ENCODE data around the gene WLS.

WLS gene

DNA sequence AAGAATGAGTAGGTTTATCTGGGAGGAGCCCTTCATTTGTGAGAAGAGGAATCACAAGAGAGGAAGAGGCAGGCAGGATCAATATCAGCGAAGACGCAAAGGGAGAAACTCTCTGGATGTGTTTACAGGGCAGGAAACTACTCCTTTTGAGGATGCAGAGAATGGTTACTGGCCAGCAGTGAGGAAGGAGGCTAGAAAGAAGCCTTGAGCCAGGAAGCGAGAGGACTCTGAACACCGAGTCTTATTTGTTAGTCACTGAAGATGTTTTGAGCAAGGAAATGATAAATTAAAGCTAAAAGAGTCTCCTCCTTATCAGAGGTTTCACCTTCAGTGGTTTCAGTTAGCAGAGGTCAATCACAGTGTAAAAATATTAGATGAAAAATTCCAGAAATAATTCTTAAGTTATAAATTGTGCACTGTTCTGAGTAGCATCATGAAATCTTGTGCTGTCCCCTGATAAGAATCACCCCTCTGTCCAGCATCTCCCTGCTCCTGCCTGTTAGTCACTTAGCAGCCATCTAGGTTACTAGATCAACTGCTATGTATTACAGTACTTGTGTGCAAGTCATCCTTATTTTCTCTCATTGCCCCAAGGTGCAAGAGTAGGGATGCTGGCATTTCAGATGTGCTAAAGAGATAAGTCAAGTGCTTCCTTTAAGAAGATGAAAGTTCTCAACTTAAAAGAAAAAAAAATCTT lies 43.5 kb downstream of the WLS start:
- H3K9ac ChIP-seq, result no peak overlapping the region
- TF ChIP-seq, protein P1, sequence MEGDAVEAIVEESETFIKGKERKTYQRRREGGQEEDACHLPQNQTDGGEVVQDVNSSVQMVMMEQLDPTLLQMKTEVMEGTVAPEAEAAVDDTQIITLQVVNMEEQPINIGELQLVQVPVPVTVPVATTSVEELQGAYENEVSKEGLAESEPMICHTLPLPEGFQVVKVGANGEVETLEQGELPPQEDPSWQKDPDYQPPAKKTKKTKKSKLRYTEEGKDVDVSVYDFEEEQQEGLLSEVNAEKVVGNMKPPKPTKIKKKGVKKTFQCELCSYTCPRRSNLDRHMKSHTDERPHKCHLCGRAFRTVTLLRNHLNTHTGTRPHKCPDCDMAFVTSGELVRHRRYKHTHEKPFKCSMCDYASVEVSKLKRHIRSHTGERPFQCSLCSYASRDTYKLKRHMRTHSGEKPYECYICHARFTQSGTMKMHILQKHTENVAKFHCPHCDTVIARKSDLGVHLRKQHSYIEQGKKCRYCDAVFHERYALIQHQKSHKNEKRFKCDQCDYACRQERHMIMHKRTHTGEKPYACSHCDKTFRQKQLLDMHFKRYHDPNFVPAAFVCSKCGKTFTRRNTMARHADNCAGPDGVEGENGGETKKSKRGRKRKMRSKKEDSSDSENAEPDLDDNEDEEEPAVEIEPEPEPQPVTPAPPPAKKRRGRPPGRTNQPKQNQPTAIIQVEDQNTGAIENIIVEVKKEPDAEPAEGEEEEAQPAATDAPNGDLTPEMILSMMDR (IDR thresholded peaks at IDR 0.05), result no peak
- no peak overlapping the region for H3K4me3 ChIP-seq (ENCODE audit: low read depth, low read length)
- H3K36me3 ChIP-seq (ENCODE audit: control insufficient read depth, insufficient read depth, low read length), result no peaks in the 10 kb centered on the region
- no peaks in the 10 kb centered on the region for H3K79me2 ChIP-seq
- H3K4me2 ChIP-seq (ENCODE audit: low read length), result no peak overlapping the region
- H3K27ac ChIP-seq, result no peak overlapping the region
- no peaks in the 10 kb centered on the region for H3K4me1 ChIP-seq
- H2AFZ ChIP-seq, result no peak overlapping the region
- no peaks in the 10 kb centered on the region for H3K27me3 ChIP-seq (ENCODE audit: control insufficient read depth, insufficient read depth, low read length)
- no peaks in the 10 kb centered on the region for H3K9me3 ChIP-seq (ENCODE audit: control insufficient read depth, low read length)

DNA sequence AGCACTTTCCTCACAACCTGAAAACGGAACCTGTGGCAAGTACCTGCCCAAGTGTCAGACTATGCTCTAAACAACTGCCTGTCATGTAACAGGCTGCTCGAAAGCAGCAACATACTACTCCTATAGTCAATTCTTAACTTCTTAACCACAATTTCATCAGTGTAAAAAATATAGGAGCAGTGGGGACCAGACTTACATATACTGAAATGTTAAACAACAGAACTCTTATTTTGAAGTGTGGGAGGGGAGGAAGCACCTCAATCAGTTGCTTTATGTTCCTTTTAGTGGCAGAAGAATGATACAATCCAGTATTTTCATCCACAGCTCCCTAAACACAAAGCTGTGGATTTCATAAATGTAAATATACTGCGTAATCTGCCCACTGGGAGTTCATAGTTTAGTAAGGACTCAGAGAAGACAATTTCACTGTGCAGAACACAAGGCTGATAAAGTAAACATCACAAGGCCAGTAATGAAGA lies 44.2 kb downstream of the WLS start:
- Histone ChIP-seq H3K27me3 (ENCODE audit: control insufficient read depth, insufficient read depth, low read length) (no peaks in the 10 kb centered on the region), H3K36me3 (ENCODE audit: control insufficient read depth, insufficient read depth, low read length) (no peaks in the 10 kb centered on the region), H3K4me1 (no peaks in the 10 kb centered on the region), H3K9me3 (ENCODE audit: control insufficient read depth, low read length) (no peaks in the 10 kb centered on the region), H3K27ac (no peak overlapping the region), H2AFZ (no peak overlapping the region), H3K9ac (no peak overlapping the region), H3K4me2 (ENCODE audit: low read length) (no peak overlapping the region), H3K79me2 (no peaks in the 10 kb centered on the region), H3K4me3 (ENCODE audit: low read depth, low read length) (no peak overlapping the region)
- TF ChIP-seq, protein P1 (IDR thresholded peaks at IDR 0.05), result no peak

DNA sequence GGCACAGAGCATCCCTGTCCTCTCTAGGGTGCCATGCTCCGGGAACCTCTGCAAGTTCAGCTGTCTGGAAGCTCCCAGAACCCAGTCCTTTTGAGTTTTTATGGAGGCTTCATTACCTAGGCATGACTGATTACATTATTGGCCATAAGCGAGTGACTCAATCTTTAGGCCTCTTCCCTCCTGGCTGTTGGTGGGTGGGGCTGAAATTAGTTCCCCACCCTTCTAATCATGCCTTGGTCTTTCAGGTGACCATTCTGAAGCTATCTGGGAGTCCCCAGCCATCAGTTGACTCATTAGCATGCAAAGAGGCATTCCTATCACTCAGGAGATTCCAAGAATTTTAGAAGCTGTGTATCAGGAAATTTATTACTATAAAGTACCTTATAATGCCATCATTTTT lies 46.6 kb downstream of the WLS start:
- TF ChIP-seq, protein P1 (IDR thresholded peaks at IDR 0.05), result no peak
- Histone ChIP-seq H2AFZ (no peak overlapping the region), H3K27ac (no peak overlapping the region), H3K9me3 (ENCODE audit: control insufficient read depth, low read length) (no peaks in the 10 kb centered on the region), H3K9ac (no peak overlapping the region), H3K79me2 (no peaks in the 10 kb centered on the region), H3K4me3 (ENCODE audit: low read depth, low read length) (no peak overlapping the region), H3K4me1 (no peaks in the 10 kb centered on the region), H3K27me3 (ENCODE audit: control insufficient read depth, insufficient read depth, low read length) (no peaks in the 10 kb centered on the region), H3K4me2 (ENCODE audit: low read length) (no peak overlapping the region), H3K36me3 (ENCODE audit: control insufficient read depth, insufficient read depth, low read length) (no peaks in the 10 kb centered on the region)

DNA sequence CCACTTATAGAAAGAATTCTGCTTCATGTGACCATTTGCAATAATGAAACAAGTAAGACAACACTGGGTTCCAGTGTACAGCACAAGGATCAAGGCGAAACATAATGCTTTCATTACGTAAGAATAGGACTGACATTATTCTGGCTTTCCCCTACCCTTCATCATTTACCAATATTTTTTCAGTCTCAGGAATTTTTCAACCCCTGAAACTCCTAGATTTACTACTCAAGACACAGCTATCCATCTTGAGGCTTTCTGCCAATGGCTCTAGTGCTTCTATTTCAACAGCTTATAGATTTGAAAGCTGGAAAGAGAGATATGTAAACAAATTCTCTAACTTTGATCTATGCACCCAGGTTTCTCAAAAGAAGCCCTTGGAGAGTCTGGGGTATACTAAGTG lies 48.4 kb downstream of the WLS start:
- Histone ChIP-seq H3K27me3 (ENCODE audit: control insufficient read depth, insufficient read depth, low read length) (no peaks in the 10 kb centered on the region), H3K4me1 (no peaks in the 10 kb centered on the region), H3K4me2 (ENCODE audit: low read length) (no peak overlapping the region), H3K79me2 (no peaks in the 10 kb centered on the region), H3K9ac (no peak overlapping the region), H2AFZ (no peak overlapping the region), H3K27ac (no peak overlapping the region), H3K9me3 (ENCODE audit: control insufficient read depth, low read length) (no peaks in the 10 kb centered on the region), H3K36me3 (ENCODE audit: control insufficient read depth, insufficient read depth, low read length) (no peaks in the 10 kb centered on the region), H3K4me3 (ENCODE audit: low read depth, low read length) (no peak overlapping the region)
- TF ChIP-seq, protein P1 (IDR thresholded peaks at IDR 0.05), result no peak

DNA sequence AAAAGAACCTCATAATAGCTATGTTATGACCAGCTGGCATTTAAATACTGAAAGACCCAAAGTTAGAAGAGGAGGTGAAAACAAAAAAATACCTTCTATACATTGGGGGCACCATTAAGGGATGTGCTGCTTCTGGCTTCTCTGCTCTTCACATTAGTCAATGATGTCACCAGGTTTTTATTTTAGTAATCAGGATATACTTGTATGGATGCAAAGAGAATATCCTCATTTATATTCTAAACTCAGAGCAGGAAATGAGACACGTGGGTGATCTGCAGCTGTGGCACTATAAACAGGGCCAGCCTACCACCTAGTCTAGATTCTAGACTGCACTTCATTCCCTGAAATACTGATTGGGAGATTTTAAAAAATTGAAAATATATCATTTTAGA lies 51.2 kb downstream of the WLS start:
- no peak overlapping the region for H2AFZ ChIP-seq
- no peaks in the 10 kb centered on the region for H3K4me1 ChIP-seq
- H3K36me3 ChIP-seq (ENCODE audit: control insufficient read depth, insufficient read depth, low read length), result no peaks in the 10 kb centered on the region
- H3K9me3 ChIP-seq (ENCODE audit: control insufficient read depth, low read length), result no peaks in the 10 kb centered on the region
- no peak overlapping the region for H3K9ac ChIP-seq
- H3K79me2 ChIP-seq, result no peaks in the 10 kb centered on the region
- H3K4me2 ChIP-seq (ENCODE audit: low read length), result no peak overlapping the region
- H3K27ac ChIP-seq, result no peak overlapping the region
- H3K4me3 ChIP-seq (ENCODE audit: low read depth, low read length), result no peak overlapping the region
- no peaks in the 10 kb centered on the region for H3K27me3 ChIP-seq (ENCODE audit: control insufficient read depth, insufficient read depth, low read length)
- TF ChIP-seq, protein P1 (IDR thresholded peaks at IDR 0.05), result no peak

Data from parathyroid adenoma (tissue), 2 donors.